Testis (tissue), 2 donors: ENCODE data around the gene GPR101.

Experiments used
- CTCF ChIP-seq, 3 experiments: fragments of 450-650 bp in 2 of 3; fragments of 200-600 bp in 1 of 3; sonication (generic) in 1 of 3; IDR thresholded peaks; one replicate each; pipeline ENCODE4 v1.5.1; 2016 to 2019; ENCODE audit warnings: antibody characterized with exemption in 3 of 3, mild to moderate bottlenecking in 2 of 3, moderate library complexity in 1 of 3
- POLR2A ChIP-seq: fragments of 450-650 bp; IDR thresholded peaks from one replicate; pipeline ENCODE4 v1.6.1; 2017; ENCODE audit warnings: antibody characterized with exemption, mild to moderate bottlenecking, moderate library complexity

DNA sequence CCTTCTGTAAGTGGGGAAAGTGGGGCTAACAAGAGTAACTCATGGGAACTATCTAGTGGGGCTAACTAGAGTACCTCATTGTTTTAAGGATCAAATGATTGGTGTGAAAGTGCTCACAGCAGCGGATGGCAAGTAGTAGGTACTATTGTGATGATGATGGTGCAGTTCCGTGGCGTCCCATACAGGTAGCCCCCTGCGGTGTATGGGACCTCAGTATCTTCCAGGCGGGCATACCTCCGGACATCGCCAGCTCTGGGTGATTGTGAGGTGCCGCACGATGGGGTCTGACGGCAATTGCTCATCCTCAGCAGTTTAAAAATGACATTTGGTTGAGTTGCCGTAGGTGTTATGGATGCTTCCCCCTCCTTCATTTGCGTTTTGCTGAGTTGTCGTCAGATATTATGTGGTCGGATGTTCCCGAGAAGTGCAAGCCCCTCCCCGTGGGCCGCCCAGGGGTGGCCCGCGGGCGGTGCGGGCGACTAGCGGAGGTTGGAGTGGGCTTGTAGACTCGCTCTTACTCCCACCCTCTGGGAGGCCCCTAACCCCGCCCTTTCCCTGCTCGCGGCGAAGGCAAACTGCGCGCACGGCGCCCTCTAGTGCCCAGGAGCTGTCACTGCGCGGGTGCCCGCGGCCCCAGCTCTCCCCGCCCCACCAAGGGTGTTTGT is 18.3 kb upstream of the GPR101 start:
- TF ChIP-seq POLR2A (no peak), CTCF (IDR thresholded peaks at IDR 0.05) (peak in 2 of 3 experiments; percentile 40 to 63)
